Cerebellar cortex (tissue), 1 donor: ENCODE results near the gene CNBD2.
"Not testable (repeated sequence)": the region's sequence is repeated elsewhere in the genome, so short reads cannot be mapped to it uniquely, and the experiment has no call there.

ENCODE experiments used
- DNase-seq: peaks from one replicate; pipeline ENCODE4 v3.0.0-alpha.2; 2015; ENCODE audit warnings: low spot score

CNBD2 gene

DNA sequence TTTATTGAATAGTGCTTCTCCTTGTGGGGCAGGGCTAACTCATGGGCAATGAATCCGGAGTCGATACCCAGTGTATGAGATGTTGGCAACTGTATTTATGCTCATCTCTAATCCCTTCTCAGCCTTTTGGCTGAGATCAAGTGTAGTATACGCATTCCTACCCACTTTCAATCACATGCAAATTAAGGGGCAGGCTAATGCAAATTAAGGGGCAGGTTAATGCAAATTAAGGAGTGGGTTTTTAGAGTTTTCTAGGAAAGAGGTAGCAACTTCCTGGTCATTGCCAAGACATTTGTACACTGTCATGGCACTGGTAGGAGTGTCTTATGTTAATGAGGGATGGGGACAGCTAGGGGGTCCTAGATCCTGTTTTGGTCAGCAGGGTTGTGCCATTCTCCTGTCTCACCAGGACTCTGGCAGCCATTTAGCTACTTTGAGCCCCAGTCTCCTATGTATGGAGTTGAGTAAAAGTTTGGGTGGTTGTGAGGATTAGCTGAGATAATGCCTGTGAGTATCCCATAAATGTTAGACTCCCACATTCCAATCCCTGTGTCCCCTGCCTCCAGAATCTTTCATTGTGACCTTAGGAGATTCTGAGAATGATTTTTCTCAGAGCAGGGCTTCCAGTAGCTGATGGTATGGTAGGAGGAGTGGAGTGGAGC lies at the start of gene CNBD2:
Gene CNBD2 (plus strand): TSS at position 612 of the 662 bp plus-strand sequence. CDS start 173 bp downstream, outside the sequence.
- DNase-seq = no peak

DNA sequence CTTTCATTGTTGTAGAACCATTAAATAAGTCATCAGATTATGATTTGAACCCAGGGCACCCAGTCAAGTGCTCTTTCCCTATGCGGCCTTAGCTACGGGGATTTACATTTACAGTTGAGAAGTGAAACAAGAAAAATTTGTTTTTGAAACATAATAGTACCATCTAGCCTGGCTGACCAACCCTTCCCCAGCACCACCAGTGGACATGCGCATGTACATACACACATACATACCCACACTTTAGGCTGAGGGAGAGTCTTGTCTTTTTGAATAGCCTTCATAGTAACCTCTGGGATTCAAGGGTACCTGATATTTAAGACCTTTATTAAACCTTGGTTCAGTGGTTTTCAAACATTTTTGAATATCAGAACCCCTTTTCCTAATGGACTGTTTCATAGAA lies 47.9 kb upstream of the CNBD2 start:
- no peak for DNase-seq

- DNase-seq = no peak
Observed at GRCh38 chr20:35929301-35929700, 39.1 kb upstream of the CNBD2 start.

DNA sequence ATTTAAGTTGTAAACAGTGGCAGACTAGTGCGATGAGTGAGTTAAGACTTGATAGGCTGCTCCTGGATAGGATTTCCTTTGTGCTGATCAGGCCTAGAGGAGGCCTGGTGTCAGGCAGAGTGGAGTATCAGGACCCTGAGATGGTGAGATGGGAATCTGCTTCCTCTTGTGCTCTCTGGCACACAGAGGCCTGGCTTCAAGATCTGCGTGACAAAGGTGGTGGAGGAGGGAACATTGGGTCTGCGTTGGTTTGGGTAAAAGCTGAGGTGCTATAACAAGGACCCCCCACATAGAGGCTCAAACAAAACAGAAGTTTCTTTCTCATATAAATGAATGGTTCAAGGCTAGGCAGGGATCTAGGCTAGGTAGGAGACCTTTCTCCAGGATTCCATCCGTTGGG lies 34.3 kb upstream of the CNBD2 start:
- no peak for DNase-seq

- no peak for DNase-seq
Observed at GRCh38 chr20:35939264-35939663, 29.1 kb upstream of the CNBD2 start.

DNA sequence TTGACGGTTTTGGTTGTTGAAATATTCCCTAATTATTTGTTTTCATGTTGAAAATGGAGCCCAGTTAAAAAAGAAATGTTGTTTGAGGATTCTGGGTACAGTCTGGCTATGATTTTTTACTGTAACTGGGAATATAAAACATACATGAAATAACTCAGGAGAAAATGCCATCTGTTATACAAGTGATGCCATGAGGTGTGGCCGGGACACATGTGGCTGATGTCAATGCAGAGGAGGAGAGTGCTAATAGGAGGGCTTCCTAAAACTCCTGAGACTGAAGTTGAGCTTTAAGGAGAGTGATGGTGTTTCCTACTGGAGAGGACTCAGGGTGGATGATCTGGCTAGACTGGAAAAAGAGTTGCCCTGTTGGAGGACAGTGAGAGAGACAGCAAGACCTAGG lies 26.8 kb upstream of the CNBD2 start:
- DNase-seq = no peak

DNA sequence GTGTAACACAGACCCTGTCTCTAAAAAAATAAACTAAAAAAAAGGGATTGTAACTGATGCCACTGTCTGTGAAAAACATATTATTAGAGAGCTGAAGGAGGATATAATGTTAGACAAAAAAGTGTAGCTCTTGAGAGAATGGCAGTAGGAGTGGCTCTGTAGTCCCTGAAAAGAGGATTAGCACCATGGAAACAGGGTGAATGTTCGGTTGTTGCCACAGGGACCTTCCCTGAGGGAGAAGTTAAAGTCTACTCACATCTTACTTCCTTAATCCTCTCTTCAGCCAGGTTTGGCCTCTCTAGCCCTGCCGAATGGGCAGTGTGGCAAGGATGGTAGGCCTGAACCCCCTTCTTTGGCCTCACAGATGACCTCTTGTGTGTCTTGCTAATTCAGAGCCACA lies 26.1 kb upstream of the CNBD2 start:
- DNase-seq = no peak

- peak; percentile 20 for DNase-seq
Observed at GRCh38 chr20:35947489-35947888, 20.9 kb upstream of the CNBD2 start.

DNA sequence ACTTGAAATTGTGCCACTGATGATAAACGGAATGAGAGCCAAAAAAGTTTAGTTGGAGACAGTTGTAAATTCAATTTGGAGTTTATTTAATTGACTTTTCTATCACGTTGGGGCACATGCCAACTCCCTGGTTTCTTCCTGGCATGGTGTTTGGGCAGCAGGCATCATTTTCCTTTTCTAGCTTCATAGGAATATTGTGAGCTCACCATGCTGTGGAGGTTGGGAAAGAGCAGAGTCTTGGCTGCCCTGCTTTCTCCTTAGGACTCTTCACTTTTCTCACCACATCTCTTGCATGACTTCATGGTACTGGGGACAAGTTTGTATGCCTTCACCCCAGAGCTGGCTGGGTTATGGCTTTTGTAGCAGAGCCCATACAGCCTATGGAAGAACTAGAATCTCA lies 20.5 kb upstream of the CNBD2 start:
- DNase-seq = no peak

DNA sequence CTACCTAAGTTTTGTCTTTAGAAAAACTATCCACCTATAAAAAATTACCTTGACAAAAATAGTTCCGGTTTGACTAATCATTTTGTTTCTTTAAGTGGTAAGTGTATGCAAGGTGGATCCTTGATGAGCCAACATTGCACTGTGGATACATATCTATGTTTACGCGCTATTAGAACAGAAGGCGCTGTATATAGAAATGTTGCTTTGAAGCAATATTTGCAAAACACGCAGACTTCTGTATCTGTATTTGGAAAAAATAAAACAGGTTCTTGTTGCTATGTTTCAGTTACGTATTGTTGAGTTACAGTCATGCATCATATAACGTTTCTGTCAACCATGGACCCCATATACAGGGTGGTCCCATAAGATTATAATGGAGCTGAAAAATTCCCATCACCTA lies 18.3 kb upstream of the CNBD2 start:
- DNase-seq = no peak

- DNase-seq = not testable (repeated sequence)
Observed at GRCh38 chr20:35952080-35952479, 16.3 kb upstream of the CNBD2 start.

DNA sequence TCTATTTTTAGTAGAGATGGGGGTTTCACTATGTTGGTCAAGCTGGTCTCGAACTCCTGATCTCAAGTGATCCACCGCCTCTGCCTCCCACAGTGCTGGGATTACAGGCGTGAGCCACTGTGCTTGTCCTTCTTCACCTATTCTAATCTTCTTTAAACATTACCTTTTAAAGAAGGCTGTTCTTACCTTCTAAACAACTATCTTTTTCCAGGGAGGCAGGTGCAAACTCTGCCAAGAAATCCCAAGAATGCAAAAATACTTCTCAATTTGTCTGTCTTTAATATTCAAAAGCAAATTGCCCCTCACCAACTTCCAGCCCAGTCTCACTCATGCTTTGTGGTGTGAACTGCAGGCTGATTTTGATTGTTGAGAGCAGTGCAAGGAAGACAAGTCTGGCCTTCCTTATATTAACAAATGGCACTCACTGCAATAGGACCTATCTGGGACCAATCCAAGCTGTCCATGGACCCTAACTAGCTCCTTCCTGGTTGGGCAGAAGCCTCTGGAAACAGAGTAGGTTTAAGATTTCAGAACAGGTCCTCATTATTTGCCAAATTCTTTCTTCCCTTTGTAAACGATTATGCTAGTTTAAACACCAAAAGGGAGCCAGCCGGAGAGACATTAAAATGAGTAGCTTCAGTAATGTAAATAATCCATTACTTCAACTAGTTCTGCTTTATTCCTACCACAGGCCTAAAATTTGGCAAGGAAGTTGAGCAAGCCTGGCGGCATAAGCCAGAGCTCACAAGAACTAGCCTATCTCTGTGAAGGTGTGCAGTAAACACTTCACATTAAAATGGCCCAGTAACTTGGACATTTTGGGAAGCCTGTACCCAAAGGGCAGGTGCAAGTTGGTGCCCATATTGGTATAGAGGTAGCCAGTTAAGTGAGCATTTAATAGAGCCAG lies 15.7 kb upstream of the CNBD2 start:
- peak; percentile 24 for DNase-seq

DNA sequence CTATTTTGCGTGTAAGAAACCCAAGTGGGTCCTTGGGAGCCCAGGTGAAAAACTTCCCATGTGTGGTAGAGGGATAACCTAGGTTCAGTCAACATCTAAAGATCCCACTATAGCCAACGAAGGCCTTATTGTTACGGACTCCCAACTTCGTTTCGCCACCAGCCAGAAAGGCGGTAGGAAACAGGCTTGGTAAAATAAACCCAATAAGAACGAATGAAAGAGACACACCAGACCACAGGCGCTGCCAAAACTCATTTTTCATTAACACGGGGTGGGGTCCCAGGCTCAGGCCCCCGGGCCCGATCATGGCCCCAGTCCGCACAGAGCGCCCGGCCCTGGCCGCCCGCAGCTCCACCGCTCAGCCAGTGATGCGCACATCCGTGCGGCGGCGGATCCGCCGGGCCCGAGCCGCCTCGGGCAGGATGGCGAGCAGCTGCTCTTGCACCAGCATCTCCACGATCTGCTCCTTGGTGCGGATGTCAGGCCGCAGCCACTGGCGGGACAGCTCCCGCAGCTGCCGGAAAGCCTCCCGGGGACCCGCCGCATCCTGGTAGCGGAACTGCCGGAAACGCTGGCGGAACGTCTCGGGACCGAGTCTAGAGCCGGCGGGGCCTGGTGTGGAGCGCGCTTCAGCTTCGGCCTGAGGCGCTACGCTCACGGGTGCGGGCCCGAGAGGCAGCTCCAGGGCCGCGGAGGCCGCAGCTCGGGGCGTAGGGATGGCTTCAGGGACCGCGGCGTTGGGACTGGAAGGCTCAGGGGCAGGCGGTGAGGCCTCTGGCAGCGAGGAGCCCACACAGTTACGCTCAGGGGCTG lies 14.8 kb upstream of the CNBD2 start:
- peak; percentile 15 for DNase-seq

DNA sequence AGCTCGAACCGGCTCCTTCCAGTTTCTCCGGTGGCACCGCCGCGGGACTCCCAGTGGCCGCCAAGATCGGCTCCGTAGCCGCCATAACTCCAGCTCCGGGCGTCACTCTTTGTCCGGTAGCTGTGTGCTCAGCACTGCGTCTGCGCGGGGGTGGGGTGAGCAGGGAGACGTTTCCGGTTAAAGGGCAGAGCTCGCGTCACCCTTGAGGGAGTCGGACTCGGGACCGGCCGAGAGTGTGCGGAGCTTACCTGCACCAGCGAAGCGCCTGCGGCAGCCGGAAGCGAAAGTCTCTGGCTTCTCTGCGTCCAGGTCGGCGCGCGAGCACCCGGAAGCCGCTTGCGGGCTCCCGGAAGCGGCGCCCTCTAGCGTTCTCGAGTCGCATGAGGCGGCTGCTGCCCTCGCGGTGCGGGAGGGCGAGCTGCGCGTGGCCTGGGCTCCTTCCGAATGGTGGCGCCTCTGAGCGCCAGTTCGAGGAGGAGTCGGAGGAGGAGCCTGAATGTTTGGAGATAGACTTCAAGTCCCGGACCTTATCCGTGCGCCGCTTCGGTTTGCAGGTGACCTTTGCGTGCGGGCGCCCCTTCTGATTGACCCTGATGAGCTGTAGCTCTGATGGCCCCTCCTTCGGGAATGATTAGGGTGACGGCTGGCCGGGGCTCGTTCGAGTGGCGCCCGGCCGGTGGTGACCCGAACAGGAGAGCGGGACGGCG lies 14.0 kb upstream of the CNBD2 start, which contains the start of gene SCAND1:
Gene SCAND1 (minus strand): TSS at position 303 of the 707 bp plus-strand sequence. CDS start 218 bp downstream, at position 85.
- DNase-seq = peak; percentile 98

DNA sequence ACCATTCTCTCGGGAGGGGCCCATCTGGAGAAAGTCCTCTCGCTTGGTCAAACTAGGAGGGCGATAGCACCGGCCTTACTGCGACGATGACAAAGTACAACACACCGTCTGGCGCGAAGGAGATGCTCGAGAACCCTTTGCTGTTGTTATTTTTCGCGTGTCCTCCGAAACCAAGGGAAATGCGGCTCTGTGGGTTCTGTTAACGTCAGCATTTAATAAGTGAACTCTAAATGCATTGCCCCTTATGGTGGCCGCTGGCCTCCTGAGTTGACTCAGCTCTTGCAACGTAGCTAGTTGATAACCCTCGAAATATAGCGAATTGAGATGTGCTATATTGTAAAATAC lies 13.5 kb upstream of the CNBD2 start:
- DNase-seq = no peak

- no peak for DNase-seq
Observed at GRCh38 chr20:35956616-35957015, 11.8 kb upstream of the CNBD2 start.

GRCh38 chr20:35959291-35959690 lies 9.1 kb upstream of the CNBD2 start:
- not testable (repeated sequence) for DNase-seq

DNA sequence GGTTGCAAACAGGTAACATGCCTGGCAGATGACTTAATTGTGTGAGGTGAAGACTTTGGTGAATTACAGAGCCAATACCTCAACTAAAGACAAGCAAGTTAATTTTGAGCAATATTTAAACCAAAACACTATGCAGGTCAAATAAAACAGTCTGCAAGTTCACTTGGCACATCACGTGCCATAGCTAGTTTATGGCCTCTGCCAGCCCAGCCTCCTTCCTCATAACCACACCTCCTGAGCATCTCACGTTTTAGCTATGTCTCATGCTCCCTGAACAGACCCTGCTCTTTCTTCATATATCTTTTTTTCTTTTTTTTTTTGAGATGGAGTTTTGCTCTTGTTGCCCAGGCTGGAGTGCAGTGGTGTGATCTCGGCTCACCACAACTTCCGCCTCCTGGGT lies 4.5 kb upstream of the CNBD2 start:
- DNase-seq = no peak

DNA sequence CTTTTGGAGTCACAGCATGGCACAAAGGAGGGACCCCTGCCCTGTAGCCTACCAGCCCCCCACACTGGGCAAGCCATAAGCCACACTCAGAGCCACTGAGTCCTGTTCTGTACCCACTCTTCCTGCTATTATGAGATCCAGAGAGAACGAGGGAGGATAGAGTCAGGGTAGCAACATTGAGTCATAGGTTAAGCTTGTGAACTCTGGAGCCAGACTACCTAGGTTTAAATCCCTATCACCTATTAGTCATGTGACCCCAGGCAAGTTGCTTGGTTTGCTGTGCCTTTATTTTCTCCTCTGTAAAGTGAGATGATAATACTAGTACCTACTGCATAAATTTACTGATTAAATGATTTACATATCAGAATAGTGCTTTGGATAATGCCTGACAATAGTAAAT lies 540 bp downstream of the CNBD2 start:
- DNase-seq = no peak

GRCh38 chr20:35971981-35972380 lies 3.6 kb downstream of the CNBD2 start:
- no peak for DNase-seq

DNA sequence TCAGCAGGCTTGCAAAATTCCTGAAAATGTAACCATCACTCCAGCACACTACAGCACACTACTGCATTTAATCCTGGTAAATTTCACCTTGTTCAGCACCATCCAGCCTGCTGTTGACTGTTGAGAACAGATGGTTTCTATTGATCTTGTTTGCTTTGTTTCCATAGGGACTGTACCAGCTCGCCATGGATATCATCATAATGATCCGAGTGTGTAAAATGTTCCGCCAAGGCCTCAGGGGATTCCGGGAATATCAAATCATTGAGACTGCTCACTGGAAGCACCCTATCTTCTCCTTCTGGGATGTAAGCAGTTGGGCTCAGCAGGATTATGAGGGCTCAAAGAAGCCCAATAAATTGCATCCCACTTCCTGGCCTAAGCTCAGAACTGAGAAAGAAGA lies 4.1 kb downstream of the CNBD2 start:
- DNase-seq = no peak

GRCh38 chr20:35974256-35974655 lies 5.9 kb downstream of the CNBD2 start:
- no peak for DNase-seq
